ENCODE measurements around the gene WDR86. TPM values are rescaled to one million over a fixed set of nuclear protein-coding genes. Genes with fewer than 3 reads are reported as not detected.

WDR86 gene
- total RNA-seq, 2 experiments from 2014 or later, result 0.50 to 1.1 TPM

DNA sequence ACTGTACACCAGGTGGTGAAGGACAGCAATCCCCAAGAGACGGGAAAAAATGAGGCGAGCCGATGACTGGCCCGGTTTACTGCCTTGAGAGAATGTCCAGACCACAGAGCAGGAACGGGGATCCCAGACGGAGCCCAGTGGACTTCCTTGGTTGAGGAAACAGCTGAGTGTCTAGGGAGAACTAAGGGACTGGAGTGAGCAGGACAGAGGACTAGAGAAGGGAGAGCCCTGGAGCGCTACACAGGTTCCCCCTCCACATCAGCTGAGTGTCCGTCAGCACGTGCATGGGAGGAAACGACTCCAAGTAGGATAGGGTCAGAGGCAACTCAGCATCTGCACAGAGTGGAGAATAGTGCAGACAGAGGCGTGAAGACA is 7.1 kb upstream of the WDR86 start:
- H3K36me3 Mint-ChIP-seq (ENCODE audit: low read depth), result peaks cover 3% of the 10 kb centered on the region
- POLR2A ChIA-PET, result no interaction called here
- DNase-seq, result no peak
- peaks cover 39% of the 10 kb centered on the region for H3K27me3 Mint-ChIP-seq
- peaks cover 5% of the 10 kb centered on the region for H3K9me3 Mint-ChIP-seq
- H3K27ac Mint-ChIP-seq, result no peak overlapping the region
- H3K4me1 Mint-ChIP-seq, result peaks cover 11% of the 10 kb centered on the region
- H3K4me3 Mint-ChIP-seq, result no peak overlapping the region
- CTCF ChIA-PET, result no interaction called here

DNA sequence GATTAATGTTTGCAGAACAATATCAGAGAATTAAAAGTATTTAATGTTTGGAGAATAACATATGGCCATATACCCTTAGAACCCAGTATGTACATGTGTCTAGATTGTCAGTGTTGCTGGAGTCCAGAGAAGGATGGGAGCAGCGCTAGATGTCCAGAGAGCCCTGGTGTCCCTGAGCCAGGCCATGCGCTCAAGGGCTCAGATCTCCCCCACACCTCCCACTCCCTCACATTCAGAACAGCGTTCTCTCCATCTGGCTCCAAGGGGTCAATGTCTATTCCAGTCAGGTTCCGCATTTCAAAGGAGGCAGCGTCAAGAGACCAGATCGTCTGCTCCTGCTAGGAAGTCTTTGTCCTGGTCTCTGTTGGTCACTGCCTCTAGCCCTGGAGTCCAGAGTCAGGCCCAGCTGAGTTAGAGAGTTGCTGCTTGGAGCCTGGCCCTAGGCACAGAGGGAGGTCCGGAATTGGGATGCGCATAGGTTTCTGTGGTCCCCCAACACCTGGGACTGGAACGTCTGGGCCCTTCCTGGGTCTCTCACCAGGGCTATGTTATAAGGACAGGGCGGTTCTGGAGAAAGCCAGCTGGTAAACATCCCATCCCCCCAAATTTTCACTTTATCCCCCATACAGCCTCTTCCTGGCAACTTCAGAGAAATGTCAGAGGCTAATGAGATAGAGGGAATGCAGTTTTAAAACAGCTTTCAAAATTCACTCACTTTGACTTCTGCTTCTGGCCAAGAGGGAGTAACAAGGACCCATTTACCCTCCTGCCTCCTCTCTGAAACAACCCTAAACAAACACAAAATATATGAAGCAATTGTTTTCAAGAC is 6.5 kb upstream of the WDR86 start:
- H3K9me3 Mint-ChIP-seq, result peaks cover 4% of the 10 kb centered on the region
- H3K27me3 Mint-ChIP-seq, result peaks cover 40% of the 10 kb centered on the region
- H3K4me3 Mint-ChIP-seq, result no peak overlapping the region
- H3K4me1 Mint-ChIP-seq, result peaks cover 11% of the 10 kb centered on the region
- H3K36me3 Mint-ChIP-seq (ENCODE audit: low read depth), result peaks cover 3% of the 10 kb centered on the region
- ChIA-PET CTCF (no interaction called here), POLR2A (interaction anchor here (0.8 kb wide), 1 partner anchor 38 kb away, joined by 3 read pairs; no protein-coding TSS in a partner anchor)
- H3K27ac Mint-ChIP-seq, result no peak overlapping the region
- DNase-seq, result no peak

DNA sequence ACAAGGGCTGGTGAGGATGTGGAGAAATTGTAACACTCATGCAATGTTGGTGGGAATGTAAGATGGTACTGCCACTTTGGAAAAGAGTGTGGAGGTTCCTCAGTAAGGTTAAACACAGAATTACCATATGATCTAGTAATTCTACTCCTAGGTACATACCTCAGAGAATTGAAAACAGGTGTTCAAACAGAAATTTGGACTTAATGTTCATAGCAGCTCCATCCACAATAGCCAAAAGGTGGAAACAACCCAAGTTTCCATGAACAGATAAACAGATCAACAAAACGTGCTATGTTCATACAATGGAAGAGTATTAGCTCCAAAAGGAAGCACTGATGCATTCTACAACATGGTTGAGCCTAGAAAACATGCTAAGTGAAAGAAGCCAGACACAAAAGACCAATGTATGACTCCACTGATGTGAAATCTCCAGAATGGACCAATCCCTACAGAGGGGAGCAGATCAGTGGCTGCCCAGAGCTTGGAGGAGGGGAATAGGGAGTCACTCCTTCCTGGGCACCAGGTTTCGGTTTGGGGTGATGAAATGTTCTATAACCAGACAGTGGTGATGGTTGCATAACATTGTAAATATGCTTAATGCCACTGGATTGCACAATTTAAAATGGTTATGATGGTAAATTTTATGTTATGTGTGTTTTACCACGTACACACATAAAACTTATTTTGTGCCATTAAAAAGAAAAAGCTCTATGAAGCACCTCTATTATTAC is 5.7 kb upstream of the WDR86 start:
- H3K36me3 Mint-ChIP-seq (ENCODE audit: low read depth), result peaks cover 6% of the 10 kb centered on the region
- H3K4me3 Mint-ChIP-seq, result no peak overlapping the region
- DNase-seq, result no peak
- ChIA-PET POLR2A (interaction anchor here (0.8 kb wide), 1 partner anchor 38 kb away, joined by 3 read pairs; no protein-coding TSS in a partner anchor), CTCF (interaction anchor here (0.6 to 1.3 kb wide), 2 partner anchors 33 to 47 kb away, joined by 3 read pairs; no protein-coding TSS in a partner anchor)
- peaks cover 48% of the 10 kb centered on the region for H3K27me3 Mint-ChIP-seq
- H3K4me1 Mint-ChIP-seq, result peaks cover 15% of the 10 kb centered on the region
- peaks cover 4% of the 10 kb centered on the region for H3K9me3 Mint-ChIP-seq
- no peak overlapping the region for H3K27ac Mint-ChIP-seq

DNA sequence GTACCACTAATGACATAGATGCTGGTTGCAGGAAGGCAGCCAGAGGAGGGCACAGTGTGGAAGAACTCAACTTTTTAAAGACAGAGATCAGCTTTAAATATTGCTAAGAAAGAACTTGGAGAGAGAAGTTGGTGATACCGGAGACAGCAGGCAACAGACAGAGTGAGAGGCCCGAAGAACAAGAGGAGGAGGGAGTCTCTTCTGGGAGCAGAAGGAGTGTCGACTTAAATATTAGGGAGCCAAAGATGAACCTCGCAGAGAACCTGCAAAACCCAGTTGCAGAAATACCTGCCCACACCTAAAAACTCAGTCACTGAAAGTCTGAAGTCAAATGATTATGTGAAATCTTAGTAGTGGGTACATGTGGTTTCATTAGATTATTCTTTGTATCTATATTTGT is 3.4 kb upstream of the WDR86 start:
- Mint-ChIP-seq H3K27ac (no peak overlapping the region), H3K36me3 (ENCODE audit: low read depth) (peaks cover 6% of the 10 kb centered on the region), H3K9me3 (no peaks in the 10 kb centered on the region), H3K4me1 (peaks cover 26% of the 10 kb centered on the region), H3K4me3 (no peak overlapping the region), H3K27me3 (peaks cover 57% of the 10 kb centered on the region)
- POLR2A ChIA-PET, result no interaction called here
- no peak for DNase-seq
- CTCF ChIA-PET, result no interaction called here

DNA sequence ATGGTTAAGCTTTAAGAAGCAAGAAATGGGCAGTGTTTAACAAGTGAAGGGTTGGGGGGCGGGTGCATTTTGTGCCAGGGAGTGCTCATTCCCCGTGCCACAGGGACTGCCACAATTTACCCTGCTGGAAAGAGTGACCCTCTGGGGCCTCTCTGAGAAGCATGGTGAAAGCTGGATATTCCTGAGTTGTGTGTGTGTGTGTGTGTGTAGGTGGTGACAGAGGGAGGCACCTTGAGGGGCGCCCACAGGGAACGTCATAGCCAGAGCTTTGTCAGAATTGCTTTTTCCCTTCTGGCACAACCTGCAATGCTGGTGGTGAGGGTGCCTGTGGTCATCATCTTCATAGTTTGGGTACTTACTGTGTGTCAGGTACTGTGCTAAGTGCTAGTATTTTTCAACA is 2.5 kb upstream of the WDR86 start:
- CTCF ChIA-PET, result interaction anchor here (1.2 kb wide), 1 partner anchor 97 kb away, joined by 4 read pairs; no protein-coding TSS in a partner anchor
- peaks cover 55% of the 10 kb centered on the region for H3K27me3 Mint-ChIP-seq
- POLR2A ChIA-PET, result no interaction called here
- peaks cover 6% of the 10 kb centered on the region for H3K36me3 Mint-ChIP-seq (ENCODE audit: low read depth)
- peaks cover 26% of the 10 kb centered on the region for H3K4me1 Mint-ChIP-seq
- no peaks in the 10 kb centered on the region for H3K9me3 Mint-ChIP-seq
- no peak overlapping the region for H3K4me3 Mint-ChIP-seq
- H3K27ac Mint-ChIP-seq, result no peak overlapping the region
- no peak for DNase-seq

DNA sequence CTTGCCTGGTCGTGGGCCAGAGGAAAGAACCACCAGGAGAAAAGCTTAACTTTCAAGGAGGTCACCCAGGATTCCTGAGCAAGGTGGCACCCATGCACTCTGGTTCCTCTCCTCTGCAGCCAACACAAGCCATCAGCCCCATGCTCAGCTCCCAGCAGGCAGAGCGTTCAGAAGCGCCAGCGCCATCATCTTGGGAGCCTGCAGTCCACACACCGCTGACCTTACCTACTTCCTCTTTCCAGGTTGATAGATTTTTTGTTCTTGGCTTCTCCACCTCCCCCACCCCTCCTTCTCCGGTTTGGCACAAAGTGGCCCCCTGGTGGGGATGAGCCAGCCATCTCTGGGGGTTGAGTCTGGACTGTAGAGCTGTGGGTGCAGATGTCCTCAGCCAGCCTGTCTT is 1.7 kb upstream of the WDR86 start:
- ChIA-PET POLR2A (no interaction called here), CTCF (interaction anchor here (1.2 kb wide), 1 partner anchor 96 kb away, joined by 4 read pairs; no protein-coding TSS in a partner anchor)
- Mint-ChIP-seq H3K4me1 (peaks cover 26% of the 10 kb centered on the region), H3K4me3 (no peak overlapping the region), H3K36me3 (ENCODE audit: low read depth) (peaks cover 6% of the 10 kb centered on the region), H3K27ac (no peak overlapping the region), H3K27me3 (peaks cover 53% of the 10 kb centered on the region), H3K9me3 (no peaks in the 10 kb centered on the region)
- no peak for DNase-seq

DNA sequence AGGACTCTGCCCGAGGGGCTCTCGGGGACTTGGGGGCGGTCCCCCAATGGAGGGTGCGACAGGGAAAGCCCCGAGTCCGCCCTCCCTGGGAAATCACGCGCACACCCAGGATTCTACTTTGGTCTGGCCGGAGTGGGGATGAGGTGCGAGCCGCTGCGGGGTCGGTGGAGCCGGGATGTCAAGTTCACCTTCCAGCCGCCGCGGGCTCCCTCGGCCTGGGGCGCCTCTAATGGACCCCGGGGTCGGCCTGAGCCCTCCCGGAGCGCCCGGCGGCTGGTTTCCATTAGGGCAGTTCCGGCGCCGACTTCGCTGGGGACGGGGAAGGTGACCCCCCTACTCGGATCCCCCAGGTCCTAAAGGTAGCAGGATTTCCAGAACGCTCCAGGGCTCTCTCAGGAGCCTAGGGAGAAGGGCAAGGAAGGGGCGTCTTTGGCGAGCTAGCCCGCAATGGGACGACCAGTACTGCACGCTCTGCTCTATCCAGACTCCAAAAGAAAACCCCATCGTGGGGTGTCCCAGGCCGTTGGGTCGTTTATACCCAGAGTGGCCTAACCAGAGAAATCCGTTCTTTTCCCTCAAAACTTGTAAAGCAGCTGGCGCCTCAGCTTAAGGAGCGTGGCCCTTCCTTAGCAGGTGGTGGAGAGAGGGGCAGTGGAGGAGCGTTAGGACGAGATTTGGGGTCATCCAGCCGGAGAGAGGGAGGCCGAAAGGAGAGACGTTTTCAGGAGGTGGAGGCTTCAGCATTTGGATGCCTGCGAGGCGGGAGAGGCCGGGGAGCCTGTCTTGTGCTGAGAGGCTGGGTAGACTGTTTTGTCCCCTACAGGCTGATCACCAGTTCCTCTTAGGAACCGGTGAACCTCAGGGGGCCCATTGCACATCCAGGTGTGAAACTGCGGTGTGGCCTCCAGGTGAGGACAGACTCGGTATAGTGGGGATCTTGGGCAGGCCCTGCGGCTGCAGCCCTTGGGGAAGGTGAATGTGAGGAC is 860 bp upstream of the WDR86 start:
- Mint-ChIP-seq H3K9me3 (no peaks in the 10 kb centered on the region), H3K27me3 (peaks cover 53% of the 10 kb centered on the region), H3K4me3 (peak overlapping the region; percentile 13), H3K27ac (no peak overlapping the region), H3K4me1 (peaks cover 26% of the 10 kb centered on the region), H3K36me3 (ENCODE audit: low read depth) (peaks cover 6% of the 10 kb centered on the region)
- ChIA-PET CTCF (interaction anchor here (1.2 kb wide), 1 partner anchor 95 kb away, joined by 4 read pairs; no protein-coding TSS in a partner anchor), POLR2A (interaction anchor here (1.7 kb wide), 1 partner anchor 109 kb away, joined by 7 read pairs; the partner anchor contains the start of gene RHEB)
- DNase-seq, result no peak

DNA sequence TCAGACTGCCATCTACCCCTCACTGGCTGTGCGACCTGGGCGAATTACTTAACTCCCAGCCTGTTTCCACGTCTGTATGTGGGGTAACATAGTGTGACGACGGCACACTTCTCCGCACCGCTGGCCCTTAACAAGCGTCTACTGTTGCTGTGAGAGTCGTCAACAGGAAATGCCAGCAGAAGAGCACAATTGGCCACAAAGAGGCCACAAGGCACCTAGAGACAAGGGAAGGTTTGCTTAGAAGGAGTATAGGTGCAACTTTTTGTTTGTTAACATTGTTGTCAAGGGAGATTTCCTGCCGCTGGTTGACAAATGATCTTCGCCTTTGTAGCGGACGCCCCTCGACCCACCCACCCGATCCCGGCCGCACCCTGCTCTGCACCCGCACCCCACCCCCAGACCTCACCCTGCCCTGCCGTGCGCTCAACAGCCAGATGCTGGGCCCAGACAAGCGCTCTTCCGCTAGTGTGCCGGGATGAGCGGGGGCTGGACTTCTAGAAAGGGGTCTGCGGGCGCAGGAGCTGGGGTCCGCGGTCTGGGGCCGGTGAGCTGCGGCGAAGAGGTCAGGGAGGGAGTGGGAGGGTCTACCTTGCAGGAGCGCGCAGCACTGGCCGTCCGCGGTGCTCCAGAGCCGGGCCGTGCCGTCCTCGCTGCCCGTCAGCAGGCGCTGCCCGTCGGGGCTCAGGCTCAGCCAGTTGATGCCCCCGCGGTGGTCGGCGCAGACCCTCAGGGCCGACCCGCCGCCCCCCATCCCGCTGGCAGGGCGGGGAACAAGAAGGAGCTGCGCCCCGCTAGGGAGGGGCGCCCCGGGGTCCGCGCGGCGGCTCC is 785 bp downstream of the WDR86 start:
- POLR2A ChIA-PET, result interaction anchor here (0.9 to 1.7 kb wide), 2 partner anchors 21 to 111 kb away, joined by 3 to 7 read pairs; partner anchors contain the start of gene RHEB
- Mint-ChIP-seq H3K27me3 (peaks cover 44% of the 10 kb centered on the region), H3K27ac (peak overlapping the region; percentile 68), H3K4me3 (peak overlapping the region; percentile 65), H3K36me3 (ENCODE audit: low read depth) (peaks cover 6% of the 10 kb centered on the region), H3K9me3 (no peaks in the 10 kb centered on the region), H3K4me1 (peaks cover 26% of the 10 kb centered on the region)
- CTCF ChIA-PET, result no interaction called here
- peak; percentile 68 for DNase-seq

DNA sequence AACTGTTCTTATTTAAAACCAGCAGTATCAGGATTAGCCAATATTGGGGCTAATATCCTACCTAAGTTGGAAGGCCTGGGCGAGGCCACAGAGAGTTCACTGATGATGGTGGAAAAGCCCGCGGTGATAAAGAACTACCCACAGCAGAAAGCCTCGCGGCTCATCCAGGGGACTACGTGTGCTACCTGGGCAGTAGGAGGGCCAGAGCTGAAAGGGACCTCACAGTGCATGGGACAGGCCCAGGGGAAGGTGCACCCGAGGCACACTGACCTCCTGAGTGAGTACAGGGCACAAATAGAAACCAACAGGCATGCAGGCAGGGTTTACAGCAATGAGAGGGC is 1.4 kb downstream of the WDR86 start:
- DNase-seq, result no peak
- H3K27me3 Mint-ChIP-seq, result peaks cover 40% of the 10 kb centered on the region
- ChIA-PET CTCF (no interaction called here), POLR2A (no interaction called here)
- H3K27ac Mint-ChIP-seq, result peak overlapping the region; percentile 68
- H3K4me1 Mint-ChIP-seq, result peaks cover 26% of the 10 kb centered on the region
- H3K4me3 Mint-ChIP-seq, result peak overlapping the region; percentile 65
- H3K9me3 Mint-ChIP-seq, result no peaks in the 10 kb centered on the region
- H3K36me3 Mint-ChIP-seq (ENCODE audit: low read depth), result peaks cover 6% of the 10 kb centered on the region

DNA sequence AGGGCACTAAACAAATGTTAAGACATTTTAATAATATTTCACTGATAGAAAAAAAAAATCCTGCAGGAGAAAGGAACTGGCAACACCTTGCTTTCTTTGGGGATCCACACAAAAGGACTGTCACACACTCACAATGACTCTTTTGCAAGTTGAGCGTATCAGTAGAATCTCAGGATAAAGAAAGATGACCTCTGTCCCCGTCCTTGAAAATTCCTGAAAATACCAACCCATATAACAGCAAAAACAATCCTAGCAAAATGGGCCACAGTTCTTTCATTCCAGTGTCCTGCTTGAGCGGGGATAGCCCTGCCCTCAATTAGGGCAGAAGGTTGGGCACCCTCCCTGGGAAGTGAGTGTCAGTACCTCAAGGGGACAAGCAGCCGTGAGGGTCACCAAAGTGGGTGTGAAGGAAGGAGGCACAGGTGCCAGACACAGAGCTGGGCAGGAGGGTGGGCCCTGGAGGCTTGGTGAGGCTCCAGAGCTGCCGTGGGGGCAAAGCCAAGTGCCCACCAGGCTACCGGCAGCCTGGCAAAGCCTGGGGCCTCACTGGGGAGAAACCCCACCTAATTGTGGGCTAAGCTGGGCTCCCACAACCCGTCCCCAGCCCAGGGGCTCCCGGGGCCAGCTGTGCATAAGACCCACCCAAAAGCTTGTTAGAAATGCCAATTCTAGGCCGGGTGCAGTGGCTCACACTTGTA is 2.8 kb downstream of the WDR86 start:
- no peaks in the 10 kb centered on the region for H3K9me3 Mint-ChIP-seq
- no peak for DNase-seq
- peaks cover 27% of the 10 kb centered on the region for H3K4me1 Mint-ChIP-seq
- H3K4me3 Mint-ChIP-seq, result no peak overlapping the region
- H3K36me3 Mint-ChIP-seq (ENCODE audit: low read depth), result peaks cover 3% of the 10 kb centered on the region
- ChIA-PET POLR2A (no interaction called here), CTCF (no interaction called here)
- peaks cover 29% of the 10 kb centered on the region for H3K27me3 Mint-ChIP-seq
- no peak overlapping the region for H3K27ac Mint-ChIP-seq

DNA sequence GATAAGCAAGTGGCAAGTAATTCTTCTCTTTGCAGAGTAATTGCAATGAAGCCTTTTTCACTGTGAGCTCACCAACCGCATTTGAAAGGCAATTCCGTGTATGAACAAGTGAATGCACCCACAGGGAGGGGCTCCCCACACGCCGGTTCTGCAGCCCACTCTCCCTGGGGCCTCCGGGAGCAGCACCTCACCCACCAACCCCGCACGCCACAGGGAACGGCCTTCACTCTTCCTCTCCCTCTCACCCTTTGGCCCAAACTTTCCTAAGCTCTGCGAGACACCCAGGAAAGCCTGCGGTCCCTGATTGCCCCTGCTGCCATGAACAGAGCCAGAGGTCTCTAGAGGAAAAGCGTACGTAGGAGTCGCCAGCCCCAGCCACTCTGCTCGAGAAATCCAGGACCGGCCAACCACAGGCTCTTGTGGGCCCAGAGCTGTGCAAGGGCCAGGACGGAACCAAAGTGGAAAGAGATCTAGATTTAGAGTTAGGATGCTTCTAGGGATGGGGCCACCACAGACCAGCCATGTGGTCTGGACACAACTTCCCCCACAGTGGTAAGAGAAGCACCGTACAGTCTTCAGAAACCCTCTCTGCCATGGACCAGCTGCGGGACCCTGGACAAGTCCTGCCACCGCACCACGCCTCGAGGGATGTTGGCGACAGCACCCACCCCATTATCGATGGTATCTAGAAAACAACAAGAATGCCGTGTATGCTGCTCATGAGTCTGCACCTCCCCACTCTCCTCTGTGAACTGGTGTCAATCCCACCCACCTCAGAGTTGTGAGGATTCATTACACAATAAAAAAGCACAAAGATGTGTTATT is 3.6 kb downstream of the WDR86 start:
- peaks cover 3% of the 10 kb centered on the region for H3K36me3 Mint-ChIP-seq (ENCODE audit: low read depth)
- no peak overlapping the region for H3K27ac Mint-ChIP-seq
- CTCF ChIA-PET, result no interaction called here
- H3K9me3 Mint-ChIP-seq, result no peaks in the 10 kb centered on the region
- peaks cover 27% of the 10 kb centered on the region for H3K4me1 Mint-ChIP-seq
- H3K27me3 Mint-ChIP-seq, result peaks cover 21% of the 10 kb centered on the region
- H3K4me3 Mint-ChIP-seq, result no peak overlapping the region
- no peak for DNase-seq
- POLR2A ChIA-PET, result no interaction called here
